GM12873 (cell line): Measurements from ENCODE around the gene LDB3.

Experiments
- TF ChIP-seq, protein P1 (sequence below): IDR thresholded peaks from 2 replicates; pipeline ENCODE4 v1.5.1; 2012; ENCODE audit warnings: low read depth, mild to moderate bottlenecking, moderate library complexity, low read length, control low read depth; ENCODE audit not compliant: insufficient read depth; ENCODE audit errors: missing control alignments

The LDB3 gene

DNA sequence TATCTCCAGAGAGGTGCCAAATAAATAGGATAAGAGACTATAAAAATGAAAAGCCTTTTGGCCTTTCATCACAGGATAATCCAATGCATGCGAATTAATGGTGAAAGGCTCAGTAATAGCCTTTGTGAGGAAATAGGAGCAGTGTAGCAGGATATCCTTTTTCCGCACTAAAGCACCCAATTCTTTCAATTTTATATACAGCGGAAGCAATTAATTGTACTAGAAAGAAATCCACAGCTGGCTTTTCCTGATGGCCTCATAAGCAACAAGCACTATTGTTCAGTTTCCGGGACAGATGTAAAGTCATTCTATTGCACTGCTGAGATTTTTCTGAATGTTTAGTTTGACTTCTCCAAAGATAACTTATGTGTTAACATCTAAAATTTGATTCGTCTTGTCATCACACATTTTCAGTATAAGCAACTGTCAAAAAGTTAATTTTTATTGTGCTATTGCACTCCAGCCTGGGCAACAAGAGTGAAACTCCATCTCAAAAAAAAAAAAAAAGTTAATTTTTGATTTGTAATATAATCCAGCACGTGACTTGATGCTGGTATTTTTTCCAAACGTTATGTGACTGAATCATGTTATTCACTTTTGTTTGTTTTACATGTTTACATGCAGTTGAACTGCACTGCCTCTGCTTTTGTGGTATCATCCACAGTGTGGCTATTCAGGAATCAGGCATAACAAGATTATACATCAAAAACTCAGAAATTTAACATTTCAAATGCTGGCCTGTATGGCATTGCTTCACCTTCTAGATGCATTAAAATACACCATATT, 79.7 kb downstream of the LDB3 start:
- TF ChIP-seq, protein P1, sequence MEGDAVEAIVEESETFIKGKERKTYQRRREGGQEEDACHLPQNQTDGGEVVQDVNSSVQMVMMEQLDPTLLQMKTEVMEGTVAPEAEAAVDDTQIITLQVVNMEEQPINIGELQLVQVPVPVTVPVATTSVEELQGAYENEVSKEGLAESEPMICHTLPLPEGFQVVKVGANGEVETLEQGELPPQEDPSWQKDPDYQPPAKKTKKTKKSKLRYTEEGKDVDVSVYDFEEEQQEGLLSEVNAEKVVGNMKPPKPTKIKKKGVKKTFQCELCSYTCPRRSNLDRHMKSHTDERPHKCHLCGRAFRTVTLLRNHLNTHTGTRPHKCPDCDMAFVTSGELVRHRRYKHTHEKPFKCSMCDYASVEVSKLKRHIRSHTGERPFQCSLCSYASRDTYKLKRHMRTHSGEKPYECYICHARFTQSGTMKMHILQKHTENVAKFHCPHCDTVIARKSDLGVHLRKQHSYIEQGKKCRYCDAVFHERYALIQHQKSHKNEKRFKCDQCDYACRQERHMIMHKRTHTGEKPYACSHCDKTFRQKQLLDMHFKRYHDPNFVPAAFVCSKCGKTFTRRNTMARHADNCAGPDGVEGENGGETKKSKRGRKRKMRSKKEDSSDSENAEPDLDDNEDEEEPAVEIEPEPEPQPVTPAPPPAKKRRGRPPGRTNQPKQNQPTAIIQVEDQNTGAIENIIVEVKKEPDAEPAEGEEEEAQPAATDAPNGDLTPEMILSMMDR, result no peak

DNA sequence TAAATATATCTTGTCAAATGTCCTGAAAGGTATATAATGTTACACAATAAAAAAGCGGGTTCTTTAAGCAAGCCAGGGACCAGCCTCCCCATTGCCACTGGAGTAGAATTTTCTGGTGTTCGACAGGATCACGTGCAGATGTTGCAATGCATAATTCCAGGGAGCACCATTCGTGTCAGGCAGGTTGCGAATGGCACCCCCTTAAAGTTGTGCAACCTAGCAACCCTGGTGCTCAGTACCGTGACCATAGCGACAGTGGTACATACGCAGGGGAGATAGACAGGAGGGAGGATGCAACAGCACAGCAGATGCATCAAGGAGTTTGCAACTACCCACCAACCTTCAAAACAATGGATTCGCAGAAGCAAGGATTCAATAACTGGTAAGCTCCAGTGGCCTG, 81.5 kb downstream of the LDB3 start:
- TF ChIP-seq, protein P1, result no peak

DNA sequence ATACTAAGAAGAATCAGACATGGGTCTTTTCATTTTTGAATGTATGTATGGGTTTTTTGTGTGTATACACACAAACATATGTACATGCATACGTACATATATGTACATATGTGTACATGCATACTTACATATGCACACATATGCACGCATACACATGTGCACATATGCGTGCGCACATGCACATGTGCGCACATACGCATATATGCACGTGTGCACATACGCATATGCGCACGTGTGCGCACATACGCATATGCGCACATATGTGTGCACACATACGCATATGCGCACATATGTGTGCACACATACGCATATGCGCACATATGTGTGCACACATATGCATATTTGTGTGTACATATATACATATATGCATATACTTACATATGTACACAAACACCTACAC, 83.2 kb downstream of the LDB3 start:
- TF ChIP-seq, protein P1, result no peak

DNA sequence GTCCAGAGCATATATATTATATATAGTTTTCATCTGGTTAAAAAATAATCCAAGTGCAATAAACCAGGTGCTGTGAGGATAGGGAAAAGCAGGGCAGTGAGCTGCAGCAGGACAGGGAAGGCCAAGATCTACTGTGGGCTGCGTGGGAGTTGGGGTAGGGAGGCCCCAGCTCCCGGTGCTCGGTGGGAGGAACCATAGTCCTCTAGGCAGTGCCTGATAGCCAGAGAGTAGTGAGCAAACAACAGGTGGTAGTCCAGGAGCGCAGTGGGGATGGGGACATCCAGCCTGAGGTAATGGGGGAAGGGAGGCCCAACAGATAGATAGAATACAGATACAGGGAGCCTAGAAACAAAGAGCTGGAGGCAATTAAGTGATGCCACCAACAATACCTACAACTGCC, 84.0 kb downstream of the LDB3 start:
- TF ChIP-seq, protein P1, result no peak

DNA sequence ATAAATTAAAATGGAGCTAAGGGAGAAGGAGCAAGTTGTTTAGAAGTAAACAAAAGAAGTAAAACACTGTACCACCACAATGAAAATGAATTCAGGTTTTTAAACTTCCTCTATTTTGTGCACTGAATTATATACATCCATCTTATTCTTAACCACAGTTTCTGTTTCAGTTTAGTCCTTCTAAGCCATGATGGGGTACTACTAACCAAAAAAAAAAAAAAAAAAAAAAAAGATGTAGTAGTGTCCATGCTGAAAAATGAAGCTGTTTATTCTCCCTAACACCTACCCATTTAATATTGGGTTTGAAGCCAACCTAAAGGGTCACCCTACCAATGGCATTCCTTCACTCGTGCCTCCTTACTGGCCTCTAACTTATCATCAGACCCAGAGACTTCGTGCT, 84.7 kb downstream of the LDB3 start:
- TF ChIP-seq, protein P1, result no peak

DNA sequence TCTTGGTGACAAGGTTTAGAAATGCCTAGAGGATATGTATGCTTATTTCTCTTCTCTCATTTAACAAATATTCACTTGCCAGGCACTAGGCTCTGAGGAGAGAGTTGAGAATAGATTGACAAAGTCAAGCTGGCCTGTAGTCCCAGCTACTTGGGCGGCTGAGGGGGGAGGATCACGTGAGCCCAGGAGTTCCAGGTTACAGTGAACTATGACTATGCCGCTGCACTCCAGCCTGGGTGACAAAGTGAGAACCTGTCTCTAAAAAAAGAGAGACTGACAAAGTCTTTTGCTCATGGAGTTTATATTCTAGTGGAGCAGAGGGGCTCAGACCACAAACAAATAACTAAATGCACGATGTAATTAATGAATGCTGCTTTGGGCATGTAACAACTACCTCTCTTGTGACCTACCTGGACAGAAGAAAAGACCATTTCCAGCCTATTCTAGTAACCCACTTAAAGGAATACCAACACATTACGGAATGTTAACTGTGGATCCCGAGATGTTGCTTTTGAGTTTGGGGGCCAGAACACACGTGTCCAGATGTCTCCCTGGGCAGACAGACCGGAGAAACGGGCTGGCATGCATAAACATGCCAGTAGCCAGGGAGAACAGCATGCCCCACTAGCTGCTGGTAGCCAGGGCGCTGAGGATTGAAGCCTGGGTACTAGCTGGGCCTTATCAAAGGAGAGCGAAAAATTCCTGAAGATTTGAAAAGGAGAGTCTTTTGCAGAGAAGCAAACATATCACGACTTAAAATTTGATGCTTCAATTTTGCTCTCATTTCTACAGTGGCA, 85.5 kb downstream of the LDB3 start:
- TF ChIP-seq, protein P1, result no peak

DNA sequence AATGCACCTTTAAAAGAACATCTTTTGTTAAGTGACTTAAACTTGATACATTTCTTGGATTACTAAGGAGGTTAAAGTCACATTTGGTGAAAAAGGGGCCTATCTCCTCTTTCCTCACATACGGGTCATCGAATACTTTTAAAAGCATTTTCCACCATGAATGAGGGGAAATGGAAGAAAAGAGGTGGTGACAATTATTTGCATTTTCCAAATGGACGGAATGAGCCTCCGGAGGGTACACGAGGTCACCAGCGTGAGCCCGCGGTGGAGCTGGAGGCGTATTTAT, 87.1 kb downstream of the LDB3 start:
- TF ChIP-seq, protein P1, result no peak
